KMS-11 (cell line): ENCODE results near the gene PSAP.

Source experiments
- H2AFZ ChIP-seq: fragments of 200-600 bp; sonication (generic); 2 replicates; pipeline ENCODE4 v1.6.1; 2016; ENCODE audit warnings: antibody characterized with exemption, mixed run types, low read depth
- H3K27ac ChIP-seq: fragments of 200-600 bp; sonication (generic); 2 replicates; pipeline ENCODE4 v1.6.1; 2016; ENCODE audit warnings: mild to moderate bottlenecking, mixed run types
- H3K27me3 ChIP-seq: fragments of 200-600 bp; sonication (generic); 2 replicates; pipeline ENCODE4 v1.6.1; 2017; ENCODE audit warnings: mild to moderate bottlenecking, low read depth, mixed run types, moderate library complexity; ENCODE audit not compliant: insufficient read depth
- H3K36me3 ChIP-seq: fragments of 200-600 bp; sonication (generic); 2 replicates; pipeline ENCODE4 v1.6.1; 2017; ENCODE audit warnings: mild to moderate bottlenecking, mixed run types; ENCODE audit not compliant: insufficient read depth
- H3K4me1 ChIP-seq: fragments of 200-600 bp; sonication (generic); 2 replicates; pipeline ENCODE4 v1.6.1; 2016; ENCODE audit warnings: mild to moderate bottlenecking, low read depth, mixed run types; ENCODE audit not compliant: poor library complexity, severe bottlenecking
- H3K4me2 ChIP-seq: fragments of 200-600 bp; sonication (generic); 2 replicates; pipeline ENCODE4 v1.7.0; 2016; ENCODE audit warnings: mild to moderate bottlenecking, mixed run types
- H3K4me3 ChIP-seq: fragments of 200-600 bp; sonication (generic); IDR thresholded peaks from 2 replicates; pipeline ENCODE4 v1.6.1; 2017; ENCODE audit warnings: low read depth, low read length, mixed read lengths; ENCODE audit not compliant: insufficient read depth
- H3K79me2 ChIP-seq: fragments of 200-600 bp; sonication (generic); 2 replicates; pipeline ENCODE4 v1.6.1; 2016; ENCODE audit warnings: low read depth, mixed run types; ENCODE audit not compliant: insufficient read depth
- H3K9ac ChIP-seq: fragments of 200-600 bp; sonication (generic); 2 replicates; pipeline ENCODE4 v1.6.1; 2016; ENCODE audit warnings: mild to moderate bottlenecking, mixed run types
- H4K20me1 ChIP-seq: fragments of 200-600 bp; sonication (generic); 2 replicates; pipeline ENCODE4 v1.6.1; 2016; ENCODE audit warnings: mild to moderate bottlenecking, mixed run types; ENCODE audit not compliant: insufficient read depth
- TF ChIP-seq, protein P1 (sequence below): fragments of 200-600 bp; sonication (generic); conservative IDR thresholded peaks from 2 replicates; pipeline ENCODE4 v1.6.1; 2017; ENCODE audit warnings: low read depth, mild to moderate bottlenecking, antibody characterized with exemption, low read length, moderate library complexity, mixed read lengths

Gene PSAP

DNA sequence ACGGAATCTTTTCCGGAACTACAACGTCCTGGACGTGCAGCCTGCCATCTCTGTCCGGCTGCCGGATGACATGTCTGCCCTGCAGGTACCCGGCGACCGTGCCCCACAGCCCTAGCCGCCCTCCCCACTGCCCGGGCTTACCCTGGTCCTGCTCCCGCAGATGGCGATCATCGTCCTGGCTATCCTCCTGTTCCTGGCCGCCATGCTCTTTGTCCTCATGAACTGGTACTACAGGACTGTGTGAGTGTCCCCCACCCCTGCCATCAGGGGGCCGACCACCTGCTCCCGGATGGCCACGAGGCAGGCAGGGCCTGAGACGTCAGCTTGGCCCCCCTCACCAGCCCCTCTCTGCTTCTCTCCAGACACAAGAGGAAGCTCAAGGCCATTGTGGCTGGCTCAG lies 39.7 kb downstream of the PSAP start:
- Histone ChIP-seq H3K9ac (no peak overlapping the region), H4K20me1 (no peaks in the 10 kb centered on the region), H3K4me3 (no peak overlapping the region), H3K4me2 (no peak overlapping the region), H3K27ac (no peak overlapping the region), H3K4me1 (no peaks in the 10 kb centered on the region), H2AFZ (no peak overlapping the region), H3K27me3 (no peaks in the 10 kb centered on the region), H3K36me3 (no peaks in the 10 kb centered on the region), H3K79me2 (no peaks in the 10 kb centered on the region)
- TF ChIP-seq, protein P1, sequence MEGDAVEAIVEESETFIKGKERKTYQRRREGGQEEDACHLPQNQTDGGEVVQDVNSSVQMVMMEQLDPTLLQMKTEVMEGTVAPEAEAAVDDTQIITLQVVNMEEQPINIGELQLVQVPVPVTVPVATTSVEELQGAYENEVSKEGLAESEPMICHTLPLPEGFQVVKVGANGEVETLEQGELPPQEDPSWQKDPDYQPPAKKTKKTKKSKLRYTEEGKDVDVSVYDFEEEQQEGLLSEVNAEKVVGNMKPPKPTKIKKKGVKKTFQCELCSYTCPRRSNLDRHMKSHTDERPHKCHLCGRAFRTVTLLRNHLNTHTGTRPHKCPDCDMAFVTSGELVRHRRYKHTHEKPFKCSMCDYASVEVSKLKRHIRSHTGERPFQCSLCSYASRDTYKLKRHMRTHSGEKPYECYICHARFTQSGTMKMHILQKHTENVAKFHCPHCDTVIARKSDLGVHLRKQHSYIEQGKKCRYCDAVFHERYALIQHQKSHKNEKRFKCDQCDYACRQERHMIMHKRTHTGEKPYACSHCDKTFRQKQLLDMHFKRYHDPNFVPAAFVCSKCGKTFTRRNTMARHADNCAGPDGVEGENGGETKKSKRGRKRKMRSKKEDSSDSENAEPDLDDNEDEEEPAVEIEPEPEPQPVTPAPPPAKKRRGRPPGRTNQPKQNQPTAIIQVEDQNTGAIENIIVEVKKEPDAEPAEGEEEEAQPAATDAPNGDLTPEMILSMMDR, result no peak

DNA sequence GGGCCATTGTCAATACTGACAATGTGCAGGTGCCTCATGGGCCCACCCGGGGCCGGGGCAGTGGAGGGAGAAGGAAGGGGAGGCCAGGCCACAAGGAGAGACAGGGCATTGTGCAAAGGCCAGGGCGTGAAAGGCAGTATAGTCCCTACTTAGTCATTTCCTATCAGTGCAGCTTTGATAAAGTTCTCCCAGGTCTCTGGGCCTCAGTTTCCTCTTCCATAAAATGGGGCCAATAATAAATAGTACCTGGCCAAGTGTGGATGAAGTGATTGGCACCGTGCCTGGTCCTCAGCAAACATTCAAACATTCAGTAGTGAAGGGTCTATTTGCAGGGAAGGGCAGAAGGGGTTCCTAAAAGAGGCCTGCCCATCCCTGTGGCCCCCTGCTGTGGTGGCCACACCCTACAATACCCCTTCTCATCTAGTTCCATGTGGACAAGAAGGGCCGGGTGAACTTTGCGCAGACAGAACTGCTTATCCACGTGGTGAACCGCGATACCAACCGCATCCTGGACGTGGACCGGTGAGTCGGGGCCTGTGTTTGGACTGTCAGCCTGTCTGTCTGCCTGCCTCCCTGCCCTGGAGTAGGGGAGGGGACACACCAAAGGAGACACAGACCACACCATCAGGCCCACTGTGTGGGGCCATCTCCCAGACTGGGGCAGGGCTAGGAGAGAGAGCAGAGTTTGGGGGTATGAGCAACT lies 40.9 kb downstream of the PSAP start:
- Histone ChIP-seq H3K4me3 (no peak overlapping the region), H3K4me1 (no peaks in the 10 kb centered on the region), H4K20me1 (no peaks in the 10 kb centered on the region), H3K4me2 (no peak overlapping the region), H3K27ac (no peak overlapping the region), H2AFZ (no peak overlapping the region), H3K9ac (no peak overlapping the region), H3K27me3 (0 out of 2 replicates have a peak, but pooled peaks cover under 1% of the 10 kb centered on the region), H3K36me3 (no peaks in the 10 kb centered on the region), H3K79me2 (no peaks in the 10 kb centered on the region)
- TF ChIP-seq, protein P1, result no peak

DNA sequence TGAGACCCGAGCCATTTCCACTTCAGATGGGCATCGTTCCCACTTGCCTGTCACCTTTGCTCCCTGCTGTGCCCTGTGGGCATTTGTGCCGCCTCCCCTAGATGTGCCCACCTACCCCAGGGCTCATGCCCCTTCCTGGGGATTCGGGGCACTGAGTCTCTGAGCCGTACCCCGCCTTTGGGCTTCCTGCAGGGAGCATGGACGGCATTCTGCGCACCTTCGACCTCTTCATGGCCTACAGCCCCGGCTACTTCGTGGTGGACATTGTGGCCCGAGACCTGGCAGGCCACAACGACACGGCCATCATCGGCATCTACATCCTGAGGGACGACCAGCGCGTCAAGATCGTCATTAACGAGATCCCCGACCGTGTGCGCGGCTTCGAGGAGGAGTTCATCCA lies 41.4 kb downstream of the PSAP start:
- Histone ChIP-seq H3K36me3 (no peaks in the 10 kb centered on the region), H4K20me1 (no peaks in the 10 kb centered on the region), H3K4me1 (no peaks in the 10 kb centered on the region), H3K4me2 (no peak overlapping the region), H3K79me2 (no peaks in the 10 kb centered on the region), H2AFZ (no peak overlapping the region), H3K4me3 (no peak overlapping the region), H3K9ac (no peak overlapping the region), H3K27ac (no peak overlapping the region), H3K27me3 (peaks cover 6% of the 10 kb centered on the region; the same call in 1 of the 2 replicates)
- TF ChIP-seq, protein P1, result no peak

DNA sequence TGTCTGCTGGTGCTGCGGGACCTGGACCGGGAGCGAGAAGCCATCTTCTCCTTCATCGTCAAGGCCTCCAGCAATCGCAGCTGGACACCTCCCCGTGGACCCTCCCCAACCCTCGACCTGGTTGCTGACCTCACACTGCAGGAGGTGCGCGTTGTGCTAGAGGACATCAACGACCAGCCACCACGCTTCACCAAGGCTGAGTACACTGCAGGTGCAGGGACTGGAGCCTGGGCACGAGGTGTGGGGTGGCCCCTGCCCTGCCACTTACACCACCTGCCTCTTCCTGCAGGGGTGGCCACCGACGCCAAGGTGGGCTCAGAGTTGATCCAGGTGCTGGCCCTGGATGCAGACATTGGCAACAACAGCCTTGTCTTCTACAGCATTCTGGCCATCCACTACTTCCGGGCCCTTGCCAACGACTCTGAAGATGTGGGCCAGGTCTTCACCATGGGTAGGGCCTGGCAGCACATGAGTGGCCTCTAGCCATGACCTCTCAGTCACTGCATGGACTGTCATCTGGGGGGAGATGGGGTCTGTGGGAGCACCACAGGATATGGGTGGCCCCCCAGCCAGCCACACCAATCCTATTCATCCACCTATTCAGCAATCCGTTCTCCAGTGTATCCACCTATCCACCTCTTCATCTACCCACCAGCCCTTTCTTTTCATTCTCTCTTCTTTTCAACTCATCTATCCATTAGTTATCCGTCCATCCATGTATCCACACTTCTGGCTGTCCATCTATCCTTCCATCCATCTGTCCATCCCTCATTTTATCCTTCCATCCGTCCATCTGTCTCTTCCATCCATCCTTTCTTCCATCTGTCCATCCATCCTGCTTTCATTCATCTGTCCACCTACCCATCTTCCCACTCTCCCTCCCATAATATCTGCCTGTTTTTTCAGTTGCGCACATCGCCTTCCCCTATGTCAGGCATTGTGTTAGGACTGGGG lies 43.2 kb downstream of the PSAP start:
- Histone ChIP-seq H3K4me3 (no peak overlapping the region), H2AFZ (no peak overlapping the region), H3K27me3 (peaks cover 13% of the 10 kb centered on the region; the same call in 1 of the 2 replicates), H3K36me3 (no peaks in the 10 kb centered on the region), H4K20me1 (no peaks in the 10 kb centered on the region), H3K4me1 (no peaks in the 10 kb centered on the region), H3K4me2 (no peak overlapping the region), H3K9ac (no peak overlapping the region), H3K79me2 (no peaks in the 10 kb centered on the region), H3K27ac (no peak overlapping the region)
- TF ChIP-seq, protein P1, result no peak
